SKM-1 treated with dmso at 0.1 percent for 144 hours (cell line): ENCODE measurements around the gene PRSS50.

Source experiments
- DNase-seq: peaks from one replicate; lab custom pipeline; 2025; ENCODE audit not compliant: unreplicated experiment; lab: John Stamatoyannopoulos, UW

The PRSS50 gene

GRCh38 chr3:46693038-46693891 lies 24.4 kb downstream of the PRSS50 start, which contains the start of gene ALS2CL:
Gene ALS2CL, minus strand, starts transcription at chr3:46693679. Its CDS starts 4,239 bp downstream, at chr3:46689440.
- DNase-seq = no peak

- DNase-seq = no peak
These were observed 25.1 kb downstream of the PRSS50 start for GRCh38 chr3:46692566-46692990.

GRCh38 chr3:46690798-46691197 lies 26.9 kb downstream of the PRSS50 start:
- DNase-seq = no peak

DNA sequence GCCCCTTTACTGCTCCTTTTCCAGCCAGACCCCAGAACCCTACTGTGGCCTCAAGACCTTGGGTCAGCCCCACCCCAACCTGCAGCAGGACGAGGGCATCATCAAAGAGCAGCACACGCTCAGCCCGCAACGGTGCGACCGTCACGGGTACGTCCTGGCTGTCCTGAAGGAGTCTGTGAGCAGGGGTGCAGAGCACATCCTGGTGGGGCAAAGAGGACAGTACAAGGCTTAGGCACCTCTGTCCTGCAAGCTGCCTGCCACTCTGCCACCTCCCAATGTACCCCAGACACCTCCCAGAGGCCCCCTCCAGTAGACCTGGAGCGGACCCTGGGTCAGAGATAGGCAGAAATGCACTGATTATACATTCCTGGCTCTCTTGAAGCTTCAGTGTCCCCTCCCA lies 32.2 kb downstream of the PRSS50 start:
- no peak for DNase-seq

GRCh38 chr3:46684891-46685290 lies 32.8 kb downstream of the PRSS50 start:
- no peak for DNase-seq

DNA sequence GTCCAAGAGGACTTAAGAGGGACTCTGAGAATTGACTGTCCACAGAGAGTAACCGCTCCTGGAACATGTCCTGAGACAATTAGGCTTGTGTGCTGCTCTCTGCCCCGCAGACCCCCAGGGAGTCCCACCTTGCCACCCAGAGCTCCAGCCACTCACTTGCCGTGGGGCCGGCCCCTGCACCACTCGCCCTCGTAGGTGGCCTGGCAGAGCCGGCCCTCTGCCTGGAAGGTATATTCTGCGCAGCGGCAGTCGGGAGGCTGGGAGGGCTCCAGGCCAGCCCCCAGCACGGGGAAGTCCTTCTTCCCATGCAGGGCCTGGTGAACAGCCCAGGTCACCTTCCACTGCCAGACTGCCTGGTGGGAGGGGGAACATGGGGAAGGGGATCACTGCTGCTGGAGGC lies 34.7 kb downstream of the PRSS50 start:
- DNase-seq = no peak

DNA sequence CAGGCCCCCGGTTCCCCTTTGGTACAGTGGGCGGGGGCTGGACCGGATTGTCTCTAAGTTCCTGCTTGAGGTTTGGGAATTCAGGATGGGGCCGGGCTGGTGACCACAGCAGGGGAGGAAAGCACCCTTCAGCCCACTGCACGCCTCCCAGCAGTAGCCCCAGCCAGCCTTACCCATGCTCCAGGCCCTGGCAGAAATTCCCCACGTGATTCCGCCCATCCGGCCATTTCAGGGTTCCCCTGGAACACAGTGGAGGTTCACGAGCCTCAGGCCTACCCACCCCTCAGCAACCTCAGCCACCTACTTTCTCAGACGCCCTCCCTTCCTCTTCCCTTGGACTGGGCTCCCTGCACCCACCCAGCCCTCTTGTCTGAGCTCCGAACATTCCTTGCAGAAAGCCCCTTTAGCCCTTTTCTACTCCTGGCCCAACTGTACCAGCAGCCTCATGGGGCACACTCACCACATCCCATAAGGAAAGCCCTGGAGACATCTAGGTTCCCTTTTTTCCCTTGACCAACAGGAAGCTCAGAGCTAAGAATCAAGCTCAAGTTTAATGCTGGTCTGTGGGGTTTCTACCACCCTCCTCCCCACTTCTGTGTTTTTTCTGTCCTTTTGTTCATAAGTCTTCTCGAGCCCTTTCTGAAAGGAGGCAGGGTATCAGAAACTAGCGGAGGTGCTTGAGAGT lies 35.7 kb downstream of the PRSS50 start:
- DNase-seq = peak; percentile 36

DNA sequence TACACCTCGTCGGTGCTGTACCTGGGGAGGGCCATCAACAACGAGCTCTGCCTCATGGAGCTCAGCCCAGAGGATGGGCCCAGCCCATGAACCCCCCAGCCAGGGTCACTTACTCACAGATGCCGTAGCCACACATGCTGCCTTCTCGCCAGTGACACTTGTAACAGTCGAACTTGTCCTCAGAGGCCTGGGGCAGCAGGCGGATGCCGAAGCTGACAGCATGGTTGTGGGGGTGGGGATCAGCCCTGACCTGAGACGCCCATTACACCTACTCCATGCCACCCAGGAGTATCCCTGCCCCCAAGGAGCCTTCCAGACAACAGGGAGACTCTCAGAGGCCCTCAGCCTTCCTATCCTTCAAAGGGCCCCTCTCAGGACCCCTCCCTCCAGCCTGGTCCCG lies 36.3 kb downstream of the PRSS50 start:
- DNase-seq = no peak

- DNase-seq = no peak
These were observed 37.3 kb downstream of the PRSS50 start for GRCh38 chr3:46680298-46680826.

GRCh38 chr3:46679681-46680080 lies 38.0 kb downstream of the PRSS50 start:
- DNase-seq = no peak

DNA sequence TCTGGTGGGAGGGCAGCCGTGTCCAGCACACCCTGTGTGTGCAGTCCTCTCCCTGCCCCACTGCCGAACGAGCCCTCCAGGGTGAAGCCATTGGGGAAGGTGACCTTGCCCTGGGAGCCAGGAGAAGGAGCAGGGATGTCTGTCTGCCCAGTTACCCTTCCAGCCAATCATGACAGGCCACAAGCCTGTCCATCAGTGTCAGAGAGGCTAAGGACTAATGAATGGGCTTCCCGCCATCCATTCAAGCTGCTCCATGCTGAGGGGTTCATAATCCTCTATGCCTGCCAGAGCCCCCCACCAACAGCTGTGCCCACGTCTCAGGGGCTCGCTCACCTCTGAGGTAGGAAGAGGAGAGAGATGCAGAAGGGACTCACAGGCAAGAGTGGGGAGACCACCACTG lies 39.4 kb downstream of the PRSS50 start:
- no peak for DNase-seq

DNA sequence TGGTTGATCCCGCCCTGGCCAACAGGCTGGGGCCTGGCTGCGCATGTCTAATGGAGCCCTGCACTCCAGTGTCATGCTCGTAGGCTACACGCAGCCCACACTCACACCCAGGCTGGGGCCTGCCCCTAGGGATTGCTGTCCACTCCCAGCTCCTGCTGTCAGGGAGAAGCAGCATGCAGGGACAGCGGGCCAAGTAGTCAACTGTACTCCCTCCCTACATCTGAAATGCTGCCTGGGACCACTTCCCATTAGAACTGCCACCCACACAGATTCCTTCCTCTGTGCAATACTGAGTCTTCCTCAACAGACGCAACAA lies 40.3 kb downstream of the PRSS50 start:
- DNase-seq = no peak

DNA sequence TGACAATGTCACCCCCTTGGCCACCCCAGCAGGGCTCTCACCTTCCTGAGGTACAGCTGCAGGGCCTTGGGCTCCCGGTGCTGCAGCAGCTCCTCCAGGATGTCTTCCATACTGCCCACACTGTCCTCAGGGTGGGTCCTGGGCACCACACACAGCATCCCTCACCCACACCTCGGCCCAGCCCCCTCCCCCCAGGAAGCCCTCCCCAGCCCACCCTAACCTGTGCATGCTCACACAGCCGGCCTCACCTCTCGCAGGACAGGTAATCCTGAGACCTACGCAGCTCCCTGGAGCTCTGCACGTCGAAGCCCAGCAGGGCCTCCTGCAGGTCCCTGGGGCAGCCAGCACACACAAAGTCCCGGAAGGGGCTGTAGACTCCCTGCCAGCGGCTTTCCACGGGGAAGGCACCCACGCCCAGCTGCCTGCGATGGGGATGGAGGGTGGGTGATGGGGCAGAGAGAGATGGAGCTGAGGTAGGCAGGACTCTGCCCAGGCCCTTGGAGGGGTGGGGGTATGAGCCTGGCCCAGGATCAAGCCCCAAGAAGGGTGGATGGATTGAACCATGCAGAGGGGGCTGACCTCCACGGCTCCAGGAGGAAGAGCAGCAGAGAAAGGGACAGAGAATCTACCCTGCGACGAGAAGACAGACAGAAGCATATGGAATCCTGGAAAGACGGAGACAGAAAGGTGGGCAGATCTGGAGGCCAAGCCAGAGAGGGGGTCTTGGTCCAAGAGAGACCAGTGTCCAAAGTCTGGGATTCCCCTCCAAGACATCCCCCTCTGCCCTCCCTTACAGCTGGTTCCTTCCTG lies 40.9 kb downstream of the PRSS50 start:
- no peak for DNase-seq

GRCh38 chr3:46675843-46676567 lies 41.7 kb downstream of the PRSS50 start:
- no peak for DNase-seq

GRCh38 chr3:46675426-46675825 lies 42.2 kb downstream of the PRSS50 start:
- DNase-seq = no peak

DNA sequence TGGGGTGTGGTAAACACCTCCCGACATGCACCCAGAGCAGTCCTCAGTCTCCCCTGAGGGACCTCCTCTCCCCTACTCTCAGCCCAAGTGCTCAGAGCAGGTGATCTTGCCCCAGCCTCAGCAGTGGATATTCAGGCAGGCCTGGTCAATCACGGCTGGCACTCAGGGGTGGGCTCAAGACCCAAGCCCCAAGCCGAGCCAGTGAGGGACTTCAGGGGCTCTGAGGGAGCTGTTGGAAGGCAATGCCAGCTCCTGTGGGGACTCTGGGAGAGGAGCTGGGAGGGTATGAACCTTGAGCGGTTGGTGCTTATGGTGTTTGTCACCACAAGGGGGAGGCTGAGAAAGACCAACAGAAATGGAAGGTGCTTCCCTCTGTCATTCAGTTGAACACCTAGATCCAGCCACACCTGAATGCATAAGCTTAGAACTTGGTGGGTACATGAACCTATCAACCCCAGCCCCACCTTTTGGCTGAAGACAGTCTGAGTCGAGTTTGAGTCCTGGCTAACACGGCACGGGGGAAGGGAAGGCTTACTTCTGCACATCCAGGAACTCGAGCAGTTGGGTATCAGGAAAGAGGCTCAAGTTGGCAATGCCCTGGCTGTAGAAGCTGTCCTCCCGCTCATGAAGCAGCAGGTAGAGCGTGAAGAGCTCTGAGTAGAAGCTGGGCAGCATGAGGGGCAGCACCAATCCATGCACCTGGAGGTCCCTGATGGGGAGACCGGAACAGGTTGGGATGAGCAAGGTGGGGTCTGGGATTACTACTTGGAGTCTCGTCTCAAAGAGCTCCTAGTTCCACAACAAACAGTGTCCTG lies 43.4 kb downstream of the PRSS50 start:
- DNase-seq = peak; percentile 8

- no peak for DNase-seq
These were observed 44.3 kb downstream of the PRSS50 start for GRCh38 chr3:46673151-46674030.

GRCh38 chr3:46672349-46672695 lies 45.3 kb downstream of the PRSS50 start:
- no peak for DNase-seq
